ENCODE results near the gene PTDSS2. TPM values are rescaled to one million over a fixed set of nuclear protein-coding genes. Genes with fewer than 3 reads are reported as not detected.

PTDSS2 gene
- total and polyA plus RNA-seq, 2 of the 13 experiments (the other 11 are each of a cell fraction or from before 2014, with no cell fraction given), result 21.7 to 26.4 TPM

GRCh38 chr11:441043-441417 is 9.0 kb upstream of the PTDSS2 start:
- 79% methylated on average over 9 of the region's 13 CpGs for WGBS (ENCODE audit: low lambda C conversion rate)
- Histone ChIP-seq H3K4me2 (ENCODE audit: low read depth, low read length) (peak overlapping the region; percentile 95), H3K9me3 (ENCODE audit: low read length) (no peaks in the 10 kb centered on the region), H3K4me1 (ENCODE audit: insufficient read depth, low read length) (peaks cover 47% of the 10 kb centered on the region), H3K9ac (ENCODE audit: insufficient read depth, low read depth, low read length) (peak overlapping the region; percentile 22; the same call in 1 of the 2 replicates), H3K79me2 (ENCODE audit: insufficient read depth, low read length) (no peaks in the 10 kb centered on the region), H3K4me3 (replicated peaks in 1 of 3; ENCODE audit: insufficient read depth in 1 of 3, low read depth in 2 of 3, low read length in 3 of 3) (peak overlapping the region; percentile 67 to 77 (median 75); a peak in 5 of 6 replicates), H4K20me1 (ENCODE audit: insufficient read depth, low read length) (no peaks in the 10 kb centered on the region), H3K27ac (ENCODE audit: extremely low read length, insufficient read depth, low read length) (no peak overlapping the region), H3K36me3 (replicated peaks in 1 of 2; ENCODE audit: control insufficient read depth in 1 of 2, insufficient read depth in 2 of 2, low read length in 2 of 2) (no peaks in the 10 kb centered on the region), H2AFZ (ENCODE audit: low read length) (no peak overlapping the region), H3K27me3 (ENCODE audit: control insufficient read depth in 1 of 2, insufficient read depth in 2 of 2, low read length in 2 of 2) (no peaks in the 10 kb centered on the region)
- ChIA-PET POLR2A (interaction anchor here (1.2 to 2.5 kb wide), 4 partner anchors 9 to 77 kb away, joined by 4 to 10 read pairs (median 6); partner anchors contain the start of gene PTDSS2), CTCF (ENCODE audit: low intra/inter-chr PET ratio, low total read pairs) (no interaction called here)
- DNase-seq (ENCODE audit: low spot score) (no peak), ATAC-seq (no peak), FAIRE-seq (no peak)
- no TSS peak for BruUV-seq (replicated peaks)
- intact Hi-C loops (cut with micrococcal nuclease; ENCODE audit: unreplicated experiment) (no loop called here), in situ Hi-C loops (cut with HindIII; ENCODE audit: extremely low pct_ligation_motif_present, low pct_unique_long_range_greater_than_20kb) (loop anchor here (5.0 kb wide), 1 partner anchor 34 kb away; no protein-coding TSS in a partner anchor)
- no peak for TF ChIP-seq ZNF605 (CRISPR knock-in tag; IDR thresholded peaks at IDR 0.05)
- no peak for TF ChIP-seq MXI1 (IDR thresholded peaks at IDR 0.05; ENCODE audit: borderline replicate concordance, low read depth, low read length)
- TF ChIP-seq DR1 (CRISPR knock-in tag; IDR thresholded peaks at IDR 0.05), result no peak
- TF ChIP-seq HOXA7 (CRISPR knock-in tag; IDR thresholded peaks at IDR 0.05), result no peak
- TF ChIP-seq YY1 (IDR thresholded peaks at IDR 0.05; ENCODE audit: insufficient read depth, insufficient replicate concordance, low read depth, low read length), result no peak
- TF ChIP-seq ZNF501 (CRISPR knock-in tag; IDR thresholded peaks at IDR 0.05), result no peak
- 0 out of 2 replicates have a peak, but pooled peaks have one; percentile 17 for TF ChIP-seq TBX2 (CRISPR knock-in tag; IDR thresholded peaks at IDR 0.05; ENCODE audit: borderline replicate concordance)
- TF ChIP-seq ZNF343 (CRISPR knock-in tag; IDR thresholded peaks at IDR 0.05), result no peak
- no peak for TF ChIP-seq ZNF253 (CRISPR knock-in tag; IDR thresholded peaks at IDR 0.05; ENCODE audit: borderline replicate concordance)
- no peak for TF ChIP-seq KDM6A (CRISPR knock-in tag; IDR thresholded peaks at IDR 0.05; ENCODE audit: low read depth)
- no peak for TF ChIP-seq EEA1 (CRISPR knock-in tag; IDR thresholded peaks at IDR 0.05; ENCODE audit: borderline replicate concordance)
- TF ChIP-seq DRAP1 (CRISPR knock-in tag; IDR thresholded peaks at IDR 0.05), result no peak
- no peak for TF ChIP-seq CBX5 (CRISPR knock-in tag; IDR thresholded peaks at IDR 0.05; ENCODE audit: borderline replicate concordance)
- TF ChIP-seq ZNF513 (CRISPR knock-in tag; conservative IDR thresholded peaks at IDR 0.05), result no peak
- TF ChIP-seq SMAD3 (CRISPR knock-in tag; IDR thresholded peaks at IDR 0.05), result no peak
- no peak for TF ChIP-seq KLF12 (CRISPR knock-in tag; IDR thresholded peaks at IDR 0.05; ENCODE audit: borderline replicate concordance)
- peak; percentile 46 for TF ChIP-seq ZEB1 (IDR thresholded peaks at IDR 0.05; ENCODE audit: insufficient replicate concordance, low read depth)
- TF ChIP-seq ZFP36 (IDR thresholded peaks at IDR 0.05; ENCODE audit: borderline replicate concordance, low read depth, low read length, partially characterized antibody), result no peak
- TF ChIP-seq ZNF574 (CRISPR knock-in tag; IDR thresholded peaks at IDR 0.05), result no peak
- no peak for TF ChIP-seq GLI4 (CRISPR knock-in tag; IDR thresholded peaks at IDR 0.05; ENCODE audit: borderline replicate concordance)
- no peak for TF ChIP-seq TARDBP (CRISPR knock-in tag; IDR thresholded peaks at IDR 0.05)
- no peak for TF ChIP-seq ZNF660 (CRISPR knock-in tag; IDR thresholded peaks at IDR 0.05; ENCODE audit: borderline replicate concordance, low read depth)
